ENCODE measurements around the gene PLXNA4.

PLXNA4 gene

DNA sequence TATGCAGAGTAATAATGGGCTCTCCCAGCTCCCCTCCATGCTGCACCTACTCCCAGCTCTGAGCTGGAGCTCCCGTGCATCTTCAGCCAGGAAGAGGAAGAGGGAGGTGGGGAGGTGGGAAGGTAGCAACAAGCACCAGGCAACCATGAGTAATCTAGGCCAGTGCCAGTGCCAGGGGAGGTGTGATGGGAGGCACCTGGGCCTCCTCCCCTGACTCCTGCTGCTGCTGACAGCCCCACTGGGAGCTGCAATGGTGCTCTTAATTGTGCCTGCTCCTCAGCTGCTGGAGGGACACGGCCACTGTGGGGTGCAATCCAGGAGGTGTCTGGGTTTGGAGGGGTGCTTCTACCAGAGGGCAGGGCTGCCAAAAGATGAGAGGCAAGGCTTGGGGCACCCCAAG lies 243.0 kb downstream of the PLXNA4 start:
- POLR2A ChIA-PET = no interaction called here
- Histone ChIP-seq H3K36me3 (ENCODE audit: control insufficient read depth in 2 of 2, insufficient read depth in 1 of 2, low read length in 2 of 2) (no peaks in the 10 kb centered on the region), H3K9me3 (ENCODE audit: control insufficient read depth, insufficient read depth, low read depth, low read length) (no peaks in the 10 kb centered on the region), H3K4me3 (ENCODE audit: low read depth, low read length) (no peak overlapping the region), H3K4me1 (ENCODE audit: control insufficient read depth, insufficient read depth, low read length) (no peaks in the 10 kb centered on the region), H3K27ac (ENCODE audit: extremely low read depth, low read depth, low read length) (no peak overlapping the region)
- no peak for TF ChIP-seq ZSCAN16 (tag by site-specific recombination; IDR thresholded peaks at IDR 0.05)
- TF ChIP-seq GLIS1 (tag by site-specific recombination; IDR thresholded peaks at IDR 0.05) = peak; percentile 72
- CTCF ChIA-PET = interaction anchor here (0.7 to 1.8 kb wide), 2 partner anchors 13 to 185 kb away, joined by 4 to 5 read pairs; no protein-coding TSS in a partner anchor

DNA sequence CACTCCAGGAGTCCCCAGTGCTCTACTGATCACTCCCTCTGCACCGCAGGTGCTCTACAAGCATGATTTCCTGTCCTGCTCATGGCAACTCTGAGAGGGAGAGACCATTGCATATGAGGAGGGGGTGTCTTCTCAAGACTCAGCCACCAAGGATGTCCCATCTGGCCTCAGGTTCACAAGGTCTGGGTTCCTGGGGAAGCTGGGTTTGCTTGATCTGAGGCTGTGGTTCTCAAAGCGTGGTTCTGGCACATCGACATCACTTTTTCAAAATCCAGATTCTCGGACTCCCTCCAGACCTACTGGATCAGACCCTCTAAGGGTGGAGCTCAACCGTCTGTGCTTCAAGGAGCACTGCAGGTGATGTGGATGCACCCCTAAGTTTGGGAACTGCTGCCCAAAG lies 247.5 kb downstream of the PLXNA4 start:
- Histone ChIP-seq H3K4me3 (ENCODE audit: low read depth, low read length) (no peak overlapping the region), H3K4me1 (ENCODE audit: control insufficient read depth, insufficient read depth, low read length) (no peaks in the 10 kb centered on the region), H3K27ac (ENCODE audit: extremely low read depth, low read depth, low read length) (no peak overlapping the region), H3K9me3 (ENCODE audit: control insufficient read depth, insufficient read depth, low read depth, low read length) (no peaks in the 10 kb centered on the region), H3K36me3 (ENCODE audit: control insufficient read depth in 2 of 2, insufficient read depth in 1 of 2, low read length in 2 of 2) (no peaks in the 10 kb centered on the region)
- no peak for TF ChIP-seq ZNF529 (tag by site-specific recombination; IDR thresholded peaks at IDR 0.05; ENCODE audit: insufficient replicate concordance)
- TF ChIP-seq, protein P1, sequence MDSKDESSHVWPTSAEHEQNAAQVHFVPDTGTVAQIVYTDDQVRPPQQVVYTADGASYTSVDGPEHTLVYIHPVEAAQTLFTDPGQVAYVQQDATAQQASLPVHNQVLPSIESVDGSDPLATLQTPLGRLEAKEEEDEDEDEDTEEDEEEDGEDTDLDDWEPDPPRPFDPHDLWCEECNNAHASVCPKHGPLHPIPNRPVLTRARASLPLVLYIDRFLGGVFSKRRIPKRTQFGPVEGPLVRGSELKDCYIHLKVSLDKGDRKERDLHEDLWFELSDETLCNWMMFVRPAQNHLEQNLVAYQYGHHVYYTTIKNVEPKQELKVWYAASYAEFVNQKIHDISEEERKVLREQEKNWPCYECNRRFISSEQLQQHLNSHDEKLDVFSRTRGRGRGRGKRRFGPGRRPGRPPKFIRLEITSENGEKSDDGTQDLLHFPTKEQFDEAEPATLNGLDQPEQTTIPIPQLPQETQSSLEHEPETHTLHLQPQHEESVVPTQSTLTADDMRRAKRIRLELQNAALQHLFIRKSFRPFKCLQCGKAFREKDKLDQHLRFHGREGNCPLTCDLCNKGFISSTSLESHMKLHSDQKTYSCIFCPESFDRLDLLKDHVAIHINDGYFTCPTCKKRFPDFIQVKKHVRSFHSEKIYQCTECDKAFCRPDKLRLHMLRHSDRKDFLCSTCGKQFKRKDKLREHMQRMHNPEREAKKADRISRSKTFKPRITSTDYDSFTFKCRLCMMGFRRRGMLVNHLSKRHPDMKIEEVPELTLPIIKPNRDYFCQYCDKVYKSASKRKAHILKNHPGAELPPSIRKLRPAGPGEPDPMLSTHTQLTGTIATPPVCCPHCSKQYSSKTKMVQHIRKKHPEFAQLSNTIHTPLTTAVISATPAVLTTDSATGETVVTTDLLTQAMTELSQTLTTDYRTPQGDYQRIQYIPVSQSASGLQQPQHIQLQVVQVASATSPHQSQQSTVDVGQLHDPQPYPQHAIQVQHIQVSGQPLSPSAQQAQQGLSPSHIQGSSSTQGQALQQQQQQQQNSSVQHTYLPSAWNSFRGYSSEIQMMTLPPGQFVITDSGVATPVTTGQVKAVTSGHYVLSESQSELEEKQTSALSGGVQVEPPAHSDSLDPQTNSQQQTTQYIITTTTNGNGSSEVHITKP (tag by site-specific recombination; IDR thresholded peaks at IDR 0.05) = peak; percentile 90
- TF ChIP-seq, protein P2, sequence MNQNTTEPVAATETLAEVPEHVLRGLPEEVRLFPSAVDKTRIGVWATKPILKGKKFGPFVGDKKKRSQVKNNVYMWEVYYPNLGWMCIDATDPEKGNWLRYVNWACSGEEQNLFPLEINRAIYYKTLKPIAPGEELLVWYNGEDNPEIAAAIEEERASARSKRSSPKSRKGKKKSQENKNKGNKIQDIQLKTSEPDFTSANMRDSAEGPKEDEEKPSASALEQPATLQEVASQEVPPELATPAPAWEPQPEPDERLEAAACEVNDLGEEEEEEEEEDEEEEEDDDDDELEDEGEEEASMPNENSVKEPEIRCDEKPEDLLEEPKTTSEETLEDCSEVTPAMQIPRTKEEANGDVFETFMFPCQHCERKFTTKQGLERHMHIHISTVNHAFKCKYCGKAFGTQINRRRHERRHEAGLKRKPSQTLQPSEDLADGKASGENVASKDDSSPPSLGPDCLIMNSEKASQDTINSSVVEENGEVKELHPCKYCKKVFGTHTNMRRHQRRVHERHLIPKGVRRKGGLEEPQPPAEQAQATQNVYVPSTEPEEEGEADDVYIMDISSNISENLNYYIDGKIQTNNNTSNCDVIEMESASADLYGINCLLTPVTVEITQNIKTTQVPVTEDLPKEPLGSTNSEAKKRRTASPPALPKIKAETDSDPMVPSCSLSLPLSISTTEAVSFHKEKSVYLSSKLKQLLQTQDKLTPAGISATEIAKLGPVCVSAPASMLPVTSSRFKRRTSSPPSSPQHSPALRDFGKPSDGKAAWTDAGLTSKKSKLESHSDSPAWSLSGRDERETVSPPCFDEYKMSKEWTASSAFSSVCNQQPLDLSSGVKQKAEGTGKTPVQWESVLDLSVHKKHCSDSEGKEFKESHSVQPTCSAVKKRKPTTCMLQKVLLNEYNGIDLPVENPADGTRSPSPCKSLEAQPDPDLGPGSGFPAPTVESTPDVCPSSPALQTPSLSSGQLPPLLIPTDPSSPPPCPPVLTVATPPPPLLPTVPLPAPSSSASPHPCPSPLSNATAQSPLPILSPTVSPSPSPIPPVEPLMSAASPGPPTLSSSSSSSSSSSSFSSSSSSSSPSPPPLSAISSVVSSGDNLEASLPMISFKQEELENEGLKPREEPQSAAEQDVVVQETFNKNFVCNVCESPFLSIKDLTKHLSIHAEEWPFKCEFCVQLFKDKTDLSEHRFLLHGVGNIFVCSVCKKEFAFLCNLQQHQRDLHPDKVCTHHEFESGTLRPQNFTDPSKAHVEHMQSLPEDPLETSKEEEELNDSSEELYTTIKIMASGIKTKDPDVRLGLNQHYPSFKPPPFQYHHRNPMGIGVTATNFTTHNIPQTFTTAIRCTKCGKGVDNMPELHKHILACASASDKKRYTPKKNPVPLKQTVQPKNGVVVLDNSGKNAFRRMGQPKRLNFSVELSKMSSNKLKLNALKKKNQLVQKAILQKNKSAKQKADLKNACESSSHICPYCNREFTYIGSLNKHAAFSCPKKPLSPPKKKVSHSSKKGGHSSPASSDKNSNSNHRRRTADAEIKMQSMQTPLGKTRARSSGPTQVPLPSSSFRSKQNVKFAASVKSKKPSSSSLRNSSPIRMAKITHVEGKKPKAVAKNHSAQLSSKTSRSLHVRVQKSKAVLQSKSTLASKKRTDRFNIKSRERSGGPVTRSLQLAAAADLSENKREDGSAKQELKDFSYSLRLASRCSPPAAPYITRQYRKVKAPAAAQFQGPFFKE (tag by site-specific recombination; IDR thresholded peaks at IDR 0.05; ENCODE audit: borderline replicate concordance) = no peak
- peak; percentile 38 for TF ChIP-seq ZIC2 (tag by site-specific recombination; IDR thresholded peaks at IDR 0.05)
- TF ChIP-seq EGR2 (tag by site-specific recombination; IDR thresholded peaks at IDR 0.05; ENCODE audit: low read depth) = no peak
- TF ChIP-seq ZNF660 (tag by site-specific recombination; IDR thresholded peaks at IDR 0.05) = no peak
- TF ChIP-seq ZNF324 (tag by site-specific recombination; IDR thresholded peaks at IDR 0.05) = no peak
- no peak for TF ChIP-seq ZBTB17 (tag by site-specific recombination; IDR thresholded peaks at IDR 0.05)
- no peak for TF ChIP-seq ZBTB48 (tag by site-specific recombination; IDR thresholded peaks at IDR 0.05)
- TF ChIP-seq ZNF768 (tag by site-specific recombination; IDR thresholded peaks at IDR 0.05) = no peak
- no peak for TF ChIP-seq TSHZ1 (tag by site-specific recombination; IDR thresholded peaks at IDR 0.05; ENCODE audit: borderline replicate concordance)
- TF ChIP-seq ZNF133 (tag by site-specific recombination; IDR thresholded peaks at IDR 0.05) = no peak
- TF ChIP-seq ZNF701 (tag by site-specific recombination; IDR thresholded peaks at IDR 0.05) = no peak
- POLR2A ChIA-PET = no interaction called here
- CTCF ChIA-PET = interaction anchor here (2.0 kb wide), 1 partner anchor 10 kb away, joined by 15 read pairs; no protein-coding TSS in a partner anchor

Measured in HEK293 (cell line).